IMR-90 (cell line): ENCODE results near the gene GNAI2. TPM values are rescaled to one million over a fixed set of nuclear protein-coding genes. Genes with fewer than 3 reads are reported as not detected.
A peak's percentile ranks its signal among the peaks of the same experiment; 100 is the strongest.

Source experiments
- ATAC-seq: fragments of 200-7000 bp; cut with Tn5 transposase; 2 replicates; pipeline ENCODE4 v1.9.1; 2020; ENCODE audit warnings: low read depth, mild to moderate bottlenecking, moderate library complexity
- BruUV-seq: library from RNA; stranded (reverse); fragments of 400-500 nt; replicated peaks from 2 replicates; lab custom pipeline; 2021; lab: Mats Ljungman, UMichigan
- CTCF ChIA-PET: fragments of 300-600 bp; formaldehyde crosslinking; extraction: SDS; loops from one replicate; lab custom pipeline; 2021; ENCODE audit warnings: antibody characterized with exemption; lab: Yijun Ruan, JAX
- POLR2A ChIA-PET: fragments of 300-600 bp; sonication (Branson Sonifier 250); formaldehyde crosslinking; loops from one replicate; lab custom pipeline; 2022; ENCODE audit warnings: antibody characterized with exemption; ENCODE audit not compliant: unreplicated experiment; lab: Charles Lee
- DNase-seq: peaks from one replicate; pipeline ENCODE4 v3.0.0; 2013
- H2AFZ ChIP-seq: replicated peaks from 2 replicates; pipeline ENCODE3; 2013; ENCODE audit warnings: low read length, mild to moderate bottlenecking; ENCODE audit not compliant: poor library complexity
- H2AK5ac ChIP-seq: 2 replicates; pipeline ENCODE4 v1.6.1; 2013; ENCODE audit warnings: low read depth, low read length, inconsistent platforms
- H2AK9ac ChIP-seq: replicated peaks from 2 replicates; pipeline ENCODE3; 2013; ENCODE audit warnings: mild to moderate bottlenecking, low read depth, low read length, moderate library complexity; ENCODE audit not compliant: poor library complexity
- H2BK120ac ChIP-seq: 2 replicates; pipeline ENCODE4 v1.6.1; 2013; ENCODE audit warnings: low read depth, low read length, inconsistent platforms
- H2BK15ac ChIP-seq: 3 replicates; pipeline ENCODE4 v1.6.1; 2013; ENCODE audit warnings: low read depth, low read length, inconsistent platforms
- H2BK20ac ChIP-seq: 2 replicates; pipeline ENCODE4 v1.6.1; 2013; ENCODE audit warnings: low read depth, mild to moderate bottlenecking, inconsistent platforms, low read length, moderate library complexity
- H2BK5ac ChIP-seq: 2 replicates; pipeline ENCODE4 v1.6.1; 2013; ENCODE audit warnings: mild to moderate bottlenecking, low read depth, low read length, inconsistent platforms; ENCODE audit not compliant: poor library complexity, severe bottlenecking
- H3K14ac ChIP-seq: replicated peaks from 2 replicates; pipeline ENCODE4 v1.6.1; 2013; ENCODE audit warnings: low read depth, low read length, inconsistent platforms
- H3K18ac ChIP-seq: 2 replicates; pipeline ENCODE4 v1.6.1; 2013; ENCODE audit warnings: low read depth, low read length, control low read depth
- H3K23ac ChIP-seq: 2 replicates; pipeline ENCODE4 v1.6.1; 2013; ENCODE audit warnings: low read depth, low read length, inconsistent platforms
- H3K27ac ChIP-seq: 2 replicates; pipeline ENCODE4 v1.5.1; 2013; ENCODE audit warnings: mild to moderate bottlenecking, control low read depth, low read length; ENCODE audit not compliant: insufficient read depth
- H3K27me3 ChIP-seq: 2 replicates; pipeline ENCODE4 v1.6.1; 2013; ENCODE audit warnings: low read length; ENCODE audit not compliant: control insufficient read depth, insufficient read depth
- H3K36me3 ChIP-seq: 2 replicates; pipeline ENCODE4 v1.6.1; 2013; ENCODE audit warnings: low read length, mixed read lengths; ENCODE audit not compliant: control insufficient read depth, insufficient read depth
- H3K4ac ChIP-seq: 2 replicates; pipeline ENCODE4 v1.6.1; 2013; ENCODE audit warnings: low read depth, low read length, inconsistent platforms
- H3K4me1 ChIP-seq: 2 replicates; pipeline ENCODE4 v1.6.1; 2013; ENCODE audit warnings: low read length, mixed read lengths; ENCODE audit not compliant: control insufficient read depth, insufficient read depth
- H3K4me2 ChIP-seq: 2 replicates; pipeline ENCODE4 v1.6.1; 2013; ENCODE audit warnings: low read depth, mild to moderate bottlenecking, control low read depth, low read length, moderate library complexity
- H3K4me3 ChIP-seq: 2 replicates; pipeline ENCODE4 v1.5.1; 2013; ENCODE audit warnings: low read depth, mild to moderate bottlenecking, control low read depth, low read length, moderate library complexity; ENCODE audit not compliant: insufficient read depth
- H3K56ac ChIP-seq: 2 replicates; pipeline ENCODE4 v1.6.1; 2013; ENCODE audit warnings: low read length, inconsistent platforms; ENCODE audit not compliant: insufficient read depth; ENCODE audit errors: extremely low read depth
- H3K79me1 ChIP-seq, 2 experiments: 2 replicates each; pipeline ENCODE4 v1.6.1; 2013; ENCODE audit warnings: low read length in 2 of 2, inconsistent platforms in 1 of 2, low read depth in 1 of 2
- H3K9ac ChIP-seq: 2 replicates; pipeline ENCODE4 v1.6.1; 2013; ENCODE audit warnings: low read depth, low read length, control low read depth
- H3K9me1 ChIP-seq: 2 replicates; pipeline ENCODE4 v1.6.1; 2013; ENCODE audit warnings: low read length, inconsistent platforms; ENCODE audit not compliant: insufficient read depth
- H3K9me3 ChIP-seq: 2 replicates; pipeline ENCODE4 v1.6.1; 2013; ENCODE audit warnings: low read length; ENCODE audit not compliant: control insufficient read depth, insufficient read depth
- H4K20me1 ChIP-seq: 2 replicates; pipeline ENCODE4 v1.6.1; 2013; ENCODE audit warnings: low read length, inconsistent platforms; ENCODE audit not compliant: insufficient read depth
- H4K5ac ChIP-seq: 2 replicates; pipeline ENCODE4 v1.6.1; 2013; ENCODE audit warnings: mild to moderate bottlenecking, low read depth, low read length, control low read depth
- H4K8ac ChIP-seq, 2 experiments: 2 replicates each; pipeline ENCODE4 v1.6.1; 2013; ENCODE audit warnings: low read depth in 2 of 2, low read length in 2 of 2, control low read depth in 1 of 2, inconsistent platforms in 1 of 2
- H4K91ac ChIP-seq: 2 replicates; pipeline ENCODE4 v1.6.1; 2013; ENCODE audit warnings: low read depth, low read length, inconsistent platforms; ENCODE audit not compliant: insufficient read depth
- CEBPB ChIP-seq: IDR thresholded peaks from 2 replicates; pipeline ENCODE4 v1.6.1; 2012; ENCODE audit warnings: low read depth, low read length, improper control_type of control experiment
- CHD1 ChIP-seq: IDR thresholded peaks from 2 replicates; pipeline ENCODE4 v1.6.1; 2012; ENCODE audit warnings: low read depth, low read length, improper control_type of control experiment
- MAZ ChIP-seq: IDR thresholded peaks from 2 replicates; pipeline ENCODE4 v1.6.1; 2012; ENCODE audit warnings: low read depth, mild to moderate bottlenecking, low read length, improper control_type of control experiment, moderate library complexity, borderline replicate concordance
- MXI1 ChIP-seq: IDR thresholded peaks from 2 replicates; pipeline ENCODE4 v1.6.1; 2012; ENCODE audit warnings: low read depth, mild to moderate bottlenecking, low read length, moderate library complexity, borderline replicate concordance
- NFE2L2 ChIP-seq: fragments of 150-350 bp; IDR thresholded peaks from 2 replicates; pipeline ENCODE4 v1.6.1; 2016; ENCODE audit warnings: low read depth, mild to moderate bottlenecking, low read length
- POLR2A ChIP-seq: IDR thresholded peaks from 2 replicates; pipeline ENCODE4 v1.6.1; 2012; ENCODE audit warnings: mild to moderate bottlenecking, low read depth, low read length
- RAD21 ChIP-seq: IDR thresholded peaks from 2 replicates; pipeline ENCODE4 v1.6.1; 2012; ENCODE audit warnings: low read length, improper control_type of control experiment
- RCOR1 ChIP-seq: IDR thresholded peaks from 2 replicates; pipeline ENCODE4 v1.6.1; 2012; ENCODE audit warnings: mild to moderate bottlenecking, low read length, improper control_type of control experiment; ENCODE audit not compliant: insufficient replicate concordance
- RFX5 ChIP-seq: IDR thresholded peaks from 2 replicates; pipeline ENCODE4 v1.8.0; 2012; ENCODE audit warnings: low read depth, mild to moderate bottlenecking, low read length, moderate library complexity
- SMC3 ChIP-seq: fragments of 150-350 bp; IDR thresholded peaks from 2 replicates; pipeline ENCODE4 v1.6.1; 2016; ENCODE audit warnings: low read depth, mild to moderate bottlenecking, antibody characterized with exemption, low read length, moderate library complexity
- USF2 ChIP-seq: fragments of 150-350 bp; IDR thresholded peaks from 2 replicates; pipeline ENCODE4 v1.6.1; 2017; ENCODE audit warnings: mild to moderate bottlenecking, antibody characterized with exemption, low read length, low read depth
- WGBS, 2 experiments: methylation state at CpG; one replicate each; pipeline versions ENCODE4 v1.1.5 to v1.1.7; 2013; ENCODE audit warnings: missing lambda C conversion rate in 2 of 2; ENCODE audit not compliant: insufficient read length in 1 of 2; ENCODE audit errors: extremely low coverage in 2 of 2; 5-methylcytosine and 5-hydroxymethylcytosine counted together
- dilution Hi-C: fragments of 300-500 bp; cut with HindIII; formaldehyde crosslinking; loops from one replicate; pipeline ENCODE4 v1.14.3; 2018; ENCODE audit warnings: low sequenced_read_pairs; ENCODE audit not compliant: unreplicated experiment
- in situ Hi-C: fragments of 300-500 bp; cut with MboI; formaldehyde crosslinking; loops from 3 replicates; pipeline ENCODE4 v1.14.3; 2019; ENCODE audit warnings: low sequenced_read_pairs, inconsistent platforms, mixed read lengths
- intact Hi-C: fragments of 100-400 bp; cut with micrococcal nuclease; formaldehyde crosslinking; loops from 2 replicates; pipeline ENCODE4 v1.10.0; 2022
- polyA plus RNA-seq, 3 experiments: library from polyadenylated mRNA; depleted of rRNA; stranded (reverse); fragments of >200 nt; gene quantifications; 2 replicates each; pipeline ENCODE4 v1.2.3, GENCODE V29; 2012; ENCODE audit warnings: low replicate concordance in 1 of 3
- total RNA-seq: library from RNA; depleted of rRNA; stranded (reverse); fragments of >200 nt; gene quantifications from 2 replicates; pipeline ENCODE4 v1.2.3, GENCODE V29; 2012
- TF ChIP-seq, protein P1 (sequence below): fragments of 150-350 bp; IDR thresholded peaks from 2 replicates; pipeline ENCODE4 v1.6.1; 2016; ENCODE audit warnings: low read depth, mild to moderate bottlenecking, low read length, moderate library complexity, borderline replicate concordance
- TF ChIP-seq, protein P2 (sequence below): conservative IDR thresholded peaks from 2 replicates; pipeline ENCODE4 v1.5.1; 2012; ENCODE audit warnings: mild to moderate bottlenecking, low read depth, low read length, improper control_type of control experiment

Gene GNAI2
- total and polyA plus RNA-seq, 2 of the 4 experiments (the other 2 are of a cell fraction): 867 to 1,079 TPM

- no peak overlapping the region for H2BK15ac ChIP-seq
- no peak overlapping the region for H3K14ac ChIP-seq
- no peak overlapping the region for H2BK20ac ChIP-seq
- intact Hi-C loops: loop anchor here (1.0 kb wide), 2 partner anchors 34 to 81 kb away; no protein-coding TSS in a partner anchor
- no peak overlapping the region for H3K4ac ChIP-seq
- no peaks in the 10 kb centered on the region for H3K9me3 ChIP-seq
- H3K4me3 ChIP-seq: no peak overlapping the region
- ATAC-seq: peak; percentile 63
- no peaks in the 10 kb centered on the region for H3K79me1 ChIP-seq
- H3K27ac ChIP-seq: no peak overlapping the region
- no peaks in the 10 kb centered on the region for H3K9me1 ChIP-seq
- H3K23ac ChIP-seq: no peak overlapping the region
- H4K91ac ChIP-seq: no peak overlapping the region
- ChIA-PET POLR2A (no interaction called here), CTCF (interaction anchor here (0.6 to 1.3 kb wide), 2 partner anchors 14 to 77 kb away, joined by 3 to 6 read pairs; no protein-coding TSS in a partner anchor)
- peak overlapping the region; percentile 71 for H2AFZ ChIP-seq
- WGBS, 2 experiments: 3% methylated on average over 6 of the region's 21 CpGs; no CpG with 5 or more reads in 1 of the 2 experiments
- peak; percentile 40 for DNase-seq
- H3K4me1 ChIP-seq: no peaks in the 10 kb centered on the region
- peaks cover 29% of the 10 kb centered on the region for H3K27me3 ChIP-seq
- no peak overlapping the region for H4K8ac ChIP-seq
- H2AK9ac ChIP-seq: peak overlapping the region; percentile 61
- H3K36me3 ChIP-seq: peaks cover 3% of the 10 kb centered on the region; the same call in 1 of the 2 replicates
- BruUV-seq: no TSS peak
- H4K20me1 ChIP-seq: peaks cover 4% of the 10 kb centered on the region; the same call in 1 of the 2 replicates
- no peak overlapping the region for H3K9ac ChIP-seq
- no peak overlapping the region for H2AK5ac ChIP-seq
- H4K5ac ChIP-seq: no peak overlapping the region
- dilution Hi-C loops: no loop called here
- H3K4me2 ChIP-seq: no peak overlapping the region
- no peak overlapping the region for H2BK120ac ChIP-seq
- in situ Hi-C loops: loop anchor here (5.0 kb wide), 2 partner anchors 35 to 80 kb away; no protein-coding TSS in a partner anchor
- H2BK5ac ChIP-seq: no peak overlapping the region
- no peak for TF ChIP-seq RCOR1
- TF ChIP-seq CHD1: no peak
- TF ChIP-seq POLR2A: no peak
- TF ChIP-seq MXI1: no peak
- peak; percentile 84 for TF ChIP-seq SMC3
- TF ChIP-seq RAD21: peak; percentile 89
- TF ChIP-seq, protein P1, sequence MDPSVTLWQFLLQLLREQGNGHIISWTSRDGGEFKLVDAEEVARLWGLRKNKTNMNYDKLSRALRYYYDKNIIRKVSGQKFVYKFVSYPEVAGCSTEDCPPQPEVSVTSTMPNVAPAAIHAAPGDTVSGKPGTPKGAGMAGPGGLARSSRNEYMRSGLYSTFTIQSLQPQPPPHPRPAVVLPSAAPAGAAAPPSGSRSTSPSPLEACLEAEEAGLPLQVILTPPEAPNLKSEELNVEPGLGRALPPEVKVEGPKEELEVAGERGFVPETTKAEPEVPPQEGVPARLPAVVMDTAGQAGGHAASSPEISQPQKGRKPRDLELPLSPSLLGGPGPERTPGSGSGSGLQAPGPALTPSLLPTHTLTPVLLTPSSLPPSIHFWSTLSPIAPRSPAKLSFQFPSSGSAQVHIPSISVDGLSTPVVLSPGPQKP: no peak
- no peak for TF ChIP-seq NFE2L2
- no peak for TF ChIP-seq MAZ
- TF ChIP-seq, protein P2, sequence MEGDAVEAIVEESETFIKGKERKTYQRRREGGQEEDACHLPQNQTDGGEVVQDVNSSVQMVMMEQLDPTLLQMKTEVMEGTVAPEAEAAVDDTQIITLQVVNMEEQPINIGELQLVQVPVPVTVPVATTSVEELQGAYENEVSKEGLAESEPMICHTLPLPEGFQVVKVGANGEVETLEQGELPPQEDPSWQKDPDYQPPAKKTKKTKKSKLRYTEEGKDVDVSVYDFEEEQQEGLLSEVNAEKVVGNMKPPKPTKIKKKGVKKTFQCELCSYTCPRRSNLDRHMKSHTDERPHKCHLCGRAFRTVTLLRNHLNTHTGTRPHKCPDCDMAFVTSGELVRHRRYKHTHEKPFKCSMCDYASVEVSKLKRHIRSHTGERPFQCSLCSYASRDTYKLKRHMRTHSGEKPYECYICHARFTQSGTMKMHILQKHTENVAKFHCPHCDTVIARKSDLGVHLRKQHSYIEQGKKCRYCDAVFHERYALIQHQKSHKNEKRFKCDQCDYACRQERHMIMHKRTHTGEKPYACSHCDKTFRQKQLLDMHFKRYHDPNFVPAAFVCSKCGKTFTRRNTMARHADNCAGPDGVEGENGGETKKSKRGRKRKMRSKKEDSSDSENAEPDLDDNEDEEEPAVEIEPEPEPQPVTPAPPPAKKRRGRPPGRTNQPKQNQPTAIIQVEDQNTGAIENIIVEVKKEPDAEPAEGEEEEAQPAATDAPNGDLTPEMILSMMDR: peak; percentile 89
- TF ChIP-seq USF2: no peak
- TF ChIP-seq RFX5: no peak
- TF ChIP-seq CEBPB: peak; percentile 45; the same call in 1 of the 2 replicates
- no peak overlapping the region for H3K56ac ChIP-seq
- no peak overlapping the region for H3K18ac ChIP-seq
These were observed 43.3 kb upstream of the GNAI2 start for GRCh38 chr3:50192689-50193141.
